ENCODE results near the gene KLRF2.

- no peak; the same call in 1 of the 2 replicates for TF ChIP-seq EZH2phosphoT487 (IDR thresholded peaks at IDR 0.05; ENCODE audit: borderline replicate concordance, low read length)
- no peak for TF ChIP-seq CTCF (IDR thresholded peaks at IDR 0.05; ENCODE audit: low read depth, low read length, poor library complexity, severe bottlenecking)
These were observed 11.8 kb upstream of the KLRF2 start, which contains the start of gene CLEC2B for GRCh38 chr12:9869307-9870161.
